Tibial nerve (tissue), 4 donors: ENCODE results near the gene CRHR1. TPM values are rescaled to one million over a fixed set of nuclear protein-coding genes. Genes with fewer than 3 reads are reported as not detected.

ENCODE experiments used
- DNase-seq, 2 donors: peaks; one replicate each; pipeline ENCODE4 v3.0.0-alpha.2; 2019; ENCODE audit warnings: low spot score in 2 of 2
- H3K27ac ChIP-seq, 4 donors: fragments of 200-600 bp; sonication (generic) in 3 of 4; one replicate each; pipeline ENCODE4 v1.5.1; 2017 to 2019; ENCODE audit warnings: mild to moderate bottlenecking in 1 of 4
- H3K27me3 ChIP-seq, 2 donors: fragments of 200-600 bp; sonication (generic) in 1 of 2; one replicate each; pipeline versions ENCODE4 v1.5.1 to v1.6.0; 2017 to 2019
- H3K36me3 ChIP-seq, 3 donors: fragments of 200-600 bp; sonication (generic); one replicate each; pipeline ENCODE4 v1.5.1; 2018 to 2019
- H3K4me1 ChIP-seq, 4 donors: fragments of 200-600 bp; sonication (generic) in 3 of 4; one replicate each; pipeline ENCODE4 v1.5.1; 2017 to 2019
- H3K4me3 ChIP-seq, 4 donors: fragments of 200-600 bp; sonication (generic) in 3 of 4; one replicate each; pipeline ENCODE4 v1.5.1; 2017 to 2019; ENCODE audit warnings: mild to moderate bottlenecking in 1 of 4, moderate library complexity in 1 of 4
- H3K9me3 ChIP-seq, 4 donors: fragments of 200-600 bp; sonication (generic) in 3 of 4; one replicate each; pipeline ENCODE4 v1.5.1; 2017 to 2019
- EP300 ChIP-seq, 2 donors: sonication (generic); formaldehyde crosslinking; IDR thresholded peaks; one replicate each; pipeline ENCODE4 v1.6.1; 2017; ENCODE audit warnings: antibody characterized with exemption in 2 of 2, mild to moderate bottlenecking in 1 of 2
- POLR2A ChIP-seq, 2 donors: fragments of 450-650 bp; IDR thresholded peaks; one replicate each; pipeline ENCODE4 v1.6.1; 2017; ENCODE audit warnings: antibody characterized with exemption in 2 of 2, mild to moderate bottlenecking in 2 of 2, moderate library complexity in 2 of 2
- WGBS, 2 donors: methylation state at CpG; one replicate each; pipeline ENCODE4 v1.1.5; 2018; 5-methylcytosine and 5-hydroxymethylcytosine counted together
- total RNA-seq, 4 donors: library from RNA; depleted of rRNA; stranded (reverse); fragments of >200 nt; gene quantifications; one replicate each; pipeline ENCODE4 v1.1.0, GENCODE V29; 2016
- TF ChIP-seq, protein P1 (sequence below), 5 experiments: fragments of 200-600 bp in 3 of 5; fragments of 450-650 bp in 2 of 5; sonication (generic) in 3 of 5; IDR thresholded peaks; one replicate each; pipeline ENCODE4 v1.5.1; 2016 to 2019; ENCODE audit warnings: antibody characterized with exemption in 5 of 5, mild to moderate bottlenecking in 3 of 5, moderate library complexity in 2 of 5

The CRHR1 gene
- total RNA-seq, 4 donors from 2014 or later = not detected

DNA sequence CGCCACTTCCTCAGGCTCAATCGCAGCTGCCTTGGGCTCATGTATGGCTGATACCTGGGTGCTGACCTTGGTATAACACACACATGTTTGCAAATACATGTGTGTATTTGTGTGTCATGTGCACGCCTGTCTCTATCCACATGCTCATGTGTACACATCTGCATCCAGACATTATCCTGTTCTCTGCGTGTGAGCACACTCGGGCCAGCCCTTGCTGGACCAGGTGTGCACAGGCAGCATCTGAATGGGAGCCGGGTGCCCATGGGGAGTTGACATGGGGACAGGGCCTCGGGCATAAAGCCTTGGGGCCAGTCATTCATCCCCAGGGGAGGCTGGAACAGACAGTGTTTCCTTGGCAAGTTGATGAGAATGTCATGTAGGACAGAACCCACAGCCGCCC is 29.1 kb upstream of the CRHR1 start:
- H3K4me3 ChIP-seq = no peak overlapping the region
- peaks cover 0 to 56% of the 10 kb centered on the region in 2 donors for H3K27me3 ChIP-seq
- H3K27ac ChIP-seq = no peak overlapping the region
- 77 to 83% methylated on average over 8 of the region's 8 CpGs for WGBS, 2 donors
- TF ChIP-seq EP300 (IDR thresholded peaks at IDR 0.05) (no peak), POLR2A (IDR thresholded peaks at IDR 0.05) (no peak)
- TF ChIP-seq, protein P1, sequence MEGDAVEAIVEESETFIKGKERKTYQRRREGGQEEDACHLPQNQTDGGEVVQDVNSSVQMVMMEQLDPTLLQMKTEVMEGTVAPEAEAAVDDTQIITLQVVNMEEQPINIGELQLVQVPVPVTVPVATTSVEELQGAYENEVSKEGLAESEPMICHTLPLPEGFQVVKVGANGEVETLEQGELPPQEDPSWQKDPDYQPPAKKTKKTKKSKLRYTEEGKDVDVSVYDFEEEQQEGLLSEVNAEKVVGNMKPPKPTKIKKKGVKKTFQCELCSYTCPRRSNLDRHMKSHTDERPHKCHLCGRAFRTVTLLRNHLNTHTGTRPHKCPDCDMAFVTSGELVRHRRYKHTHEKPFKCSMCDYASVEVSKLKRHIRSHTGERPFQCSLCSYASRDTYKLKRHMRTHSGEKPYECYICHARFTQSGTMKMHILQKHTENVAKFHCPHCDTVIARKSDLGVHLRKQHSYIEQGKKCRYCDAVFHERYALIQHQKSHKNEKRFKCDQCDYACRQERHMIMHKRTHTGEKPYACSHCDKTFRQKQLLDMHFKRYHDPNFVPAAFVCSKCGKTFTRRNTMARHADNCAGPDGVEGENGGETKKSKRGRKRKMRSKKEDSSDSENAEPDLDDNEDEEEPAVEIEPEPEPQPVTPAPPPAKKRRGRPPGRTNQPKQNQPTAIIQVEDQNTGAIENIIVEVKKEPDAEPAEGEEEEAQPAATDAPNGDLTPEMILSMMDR (IDR thresholded peaks at IDR 0.05) = no peak
- no peaks in the 10 kb centered on the region for H3K36me3 ChIP-seq
- H3K4me1 ChIP-seq = no peaks in the 10 kb centered on the region
- no peaks in the 10 kb centered on the region for H3K9me3 ChIP-seq
- DNase-seq = no peak

DNA sequence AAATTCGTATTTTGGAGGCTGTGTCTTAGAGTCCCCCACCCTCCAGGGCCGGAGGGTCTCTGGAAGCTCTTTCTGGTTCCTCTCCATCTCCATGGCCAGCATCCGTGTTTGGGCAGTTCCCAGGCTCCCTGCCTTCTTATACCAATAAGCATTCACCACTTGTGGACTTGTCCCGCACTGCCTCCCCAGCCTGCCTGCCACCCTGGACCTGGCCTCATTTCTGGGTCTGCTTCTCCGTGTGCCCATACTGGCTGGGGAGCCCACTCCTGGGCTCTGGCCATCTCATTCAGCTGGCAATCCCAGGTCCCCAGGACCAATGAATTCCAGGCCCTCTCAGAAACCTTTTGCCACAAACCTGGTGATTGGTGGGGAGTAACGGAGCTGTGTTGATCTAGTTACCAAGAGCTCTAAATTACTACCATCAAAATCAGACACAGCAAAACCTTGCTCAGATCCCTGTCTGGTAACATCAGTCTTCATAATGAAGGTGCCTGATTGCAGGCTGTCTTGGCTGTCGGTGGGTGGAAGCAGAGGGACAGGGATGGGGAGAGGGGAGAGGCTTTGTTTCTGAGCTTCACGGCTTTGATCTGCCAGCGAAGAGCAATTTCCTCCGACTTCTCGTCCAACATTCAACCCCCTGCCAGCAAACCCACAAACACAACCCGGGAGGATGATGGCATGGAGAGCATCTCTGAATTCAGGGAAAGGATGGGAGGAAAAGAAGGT is 27.7 kb upstream of the CRHR1 start:
- TF ChIP-seq, protein P1 (IDR thresholded peaks at IDR 0.05) = no peak
- 31 to 32% methylated on average over 12 of the region's 12 CpGs for WGBS, 2 donors

DNA sequence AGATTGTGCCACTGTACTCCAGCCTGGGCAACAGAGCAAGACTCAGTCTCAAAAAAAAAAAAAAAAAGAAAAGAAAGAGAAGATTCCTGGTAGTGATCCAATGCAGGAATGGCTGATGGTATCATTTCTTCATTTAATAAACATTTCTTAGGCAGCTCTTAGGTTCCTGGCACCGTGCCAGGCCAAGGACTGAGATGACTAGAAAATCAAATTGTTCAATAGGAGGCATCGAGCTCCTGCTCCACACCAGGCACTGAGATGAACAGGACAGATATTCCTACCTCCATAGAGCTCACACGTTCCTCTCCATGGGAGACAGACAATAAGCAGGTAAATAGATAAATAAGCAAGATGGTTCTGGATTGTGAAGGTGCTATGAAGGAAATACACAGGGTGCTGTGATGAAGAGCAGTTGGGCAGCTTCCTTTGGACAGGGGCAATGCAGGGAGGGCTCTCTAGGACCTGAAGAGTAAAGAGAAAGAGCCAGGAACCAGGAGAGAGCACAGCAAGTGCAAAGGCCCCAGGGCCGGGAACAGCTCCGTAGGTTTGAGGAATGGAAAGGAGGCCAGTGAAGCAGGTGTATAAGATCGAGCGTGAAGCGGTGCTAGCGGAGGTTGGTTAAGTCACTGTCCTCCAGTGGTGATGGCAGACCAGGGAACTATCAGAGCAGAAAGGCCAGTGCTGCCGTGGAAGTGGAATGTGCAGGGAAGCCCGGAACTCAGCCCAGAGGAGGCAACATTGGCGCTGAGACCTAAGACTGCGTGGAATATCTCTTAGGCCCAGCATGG is 26.5 kb upstream of the CRHR1 start:
- H3K9me3 ChIP-seq = no peaks in the 10 kb centered on the region
- no peak overlapping the region for H3K27ac ChIP-seq
- WGBS, 2 donors = 83 to 85% methylated on average over 13 of the region's 13 CpGs
- no peak for DNase-seq
- no peak overlapping the region for H3K4me3 ChIP-seq
- TF ChIP-seq, protein P1 (IDR thresholded peaks at IDR 0.05) = no peak
- TF ChIP-seq POLR2A (IDR thresholded peaks at IDR 0.05) (no peak), EP300 (IDR thresholded peaks at IDR 0.05) (no peak)
- H3K4me1 ChIP-seq = no peaks in the 10 kb centered on the region
- no peaks in the 10 kb centered on the region for H3K36me3 ChIP-seq
- H3K27me3 ChIP-seq = peaks cover 0 to 45% of the 10 kb centered on the region in 2 donors

More for the DNA sequence above, 27.7 kb upstream of the CRHR1 start:
- no peaks in the 10 kb centered on the region for H3K4me1 ChIP-seq
- DNase-seq = no peak
- no peaks in the 10 kb centered on the region for H3K36me3 ChIP-seq
- H3K9me3 ChIP-seq = no peaks in the 10 kb centered on the region
- no peak overlapping the region for H3K4me3 ChIP-seq
- H3K27ac ChIP-seq = no peak overlapping the region
- H3K27me3 ChIP-seq = peaks cover 0 to 49% of the 10 kb centered on the region in 2 donors

DNA sequence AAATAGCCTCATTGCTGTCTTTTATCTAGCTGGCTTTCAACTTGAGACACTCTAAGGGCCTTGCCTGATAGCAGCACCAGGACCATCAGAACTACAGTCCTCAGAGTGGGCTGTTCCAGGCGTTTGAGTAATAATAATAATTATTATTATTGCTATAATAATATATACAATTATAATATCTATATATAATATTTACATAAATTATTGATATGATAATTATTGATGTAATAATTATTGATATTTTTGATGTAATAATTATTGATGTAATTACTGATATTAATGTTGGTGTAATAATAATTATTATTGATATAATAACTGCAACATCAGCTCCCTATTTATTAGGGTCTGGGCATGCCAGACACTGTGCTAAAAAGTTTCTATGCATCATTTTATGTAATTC is 25.6 kb upstream of the CRHR1 start:
- H3K27ac ChIP-seq = no peak overlapping the region
- TF ChIP-seq POLR2A (IDR thresholded peaks at IDR 0.05) (no peak), EP300 (IDR thresholded peaks at IDR 0.05) (no peak)
- TF ChIP-seq, protein P1 (IDR thresholded peaks at IDR 0.05) = no peak
- no peak overlapping the region for H3K4me3 ChIP-seq
- no peaks in the 10 kb centered on the region for H3K9me3 ChIP-seq
- DNase-seq = no peak
- H3K4me1 ChIP-seq = no peaks in the 10 kb centered on the region
- peaks cover 0 to 50% of the 10 kb centered on the region in 2 donors for H3K27me3 ChIP-seq
- 67 to 72% methylated on average over 1 of the region's 1 CpG for WGBS, 2 donors
- no peaks in the 10 kb centered on the region for H3K36me3 ChIP-seq

DNA sequence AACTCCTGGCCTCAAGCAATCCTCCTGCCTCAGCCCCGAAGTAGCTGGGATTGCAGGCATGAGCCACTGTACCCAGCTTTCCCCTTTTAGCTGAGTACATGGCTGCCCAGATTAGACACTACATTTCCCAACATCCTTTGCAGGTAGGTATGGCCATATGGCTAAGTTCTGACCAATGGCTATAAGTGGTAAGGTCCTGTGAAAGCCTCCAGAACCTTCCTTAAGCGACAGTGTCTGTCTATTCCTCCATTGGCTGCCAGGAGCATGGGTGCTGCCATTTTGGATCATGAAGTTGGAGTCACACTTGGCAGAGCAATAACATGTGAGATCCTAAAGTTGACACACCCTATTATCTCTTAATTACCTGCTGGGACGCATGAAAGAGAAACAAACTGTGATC is 24.4 kb upstream of the CRHR1 start:
- Histone ChIP-seq H3K9me3 (no peaks in the 10 kb centered on the region), H3K36me3 (no peaks in the 10 kb centered on the region), H3K4me3 (no peak overlapping the region), H3K4me1 (no peaks in the 10 kb centered on the region), H3K27ac (no peak overlapping the region), H3K27me3 (peaks cover 0 to 48% of the 10 kb centered on the region in 2 donors)
- TF ChIP-seq POLR2A (IDR thresholded peaks at IDR 0.05) = no peak
- no peak for TF ChIP-seq EP300 (IDR thresholded peaks at IDR 0.05)
- TF ChIP-seq, protein P1 (IDR thresholded peaks at IDR 0.05) = no peak
- 71 to 81% methylated on average over 3 of the region's 3 CpGs for WGBS, 2 donors
- no peak for DNase-seq
